Pons (tissue), 1 donor: ENCODE measurements around the gene JMJD4.
A peak's percentile ranks its signal among the peaks of the same experiment; 100 is the strongest.

Source experiments
- DNase-seq: peaks from one replicate; pipeline ENCODE4 v3.0.0-alpha.2; 2016; ENCODE audit warnings: low spot score

Gene JMJD4

GRCh38 chr1:227734856-227735538, at the start of gene JMJD4, which contains the start of gene SNAP47:
TSS of gene JMJD4 (minus strand) at chr1:227735302. CDS start at chr1:227735273, 29 bp downstream.
TSS of gene SNAP47 (plus strand) at chr1:227735435. CDS start at chr1:227747737, 12,302 bp downstream.
- peak; percentile 83 for DNase-seq

- DNase-seq: no peak
Measured at GRCh38 chr1:227782226-227782625, 47.1 kb upstream of the JMJD4 start.

GRCh38 chr1:227781314-227781930, 46.3 kb upstream of the JMJD4 start:
- DNase-seq: no peak

- no peak for DNase-seq
Measured at GRCh38 chr1:227780101-227781044, 45.3 kb upstream of the JMJD4 start.

GRCh38 chr1:227779685-227780084, 44.6 kb upstream of the JMJD4 start:
- DNase-seq: no peak

GRCh38 chr1:227779021-227779441, 43.9 kb upstream of the JMJD4 start:
- no peak for DNase-seq

GRCh38 chr1:227778401-227778947, 43.4 kb upstream of the JMJD4 start:
- no peak for DNase-seq

- no peak for DNase-seq
Measured at GRCh38 chr1:227777646-227778045, 42.5 kb upstream of the JMJD4 start.

- no peak for DNase-seq
Measured at GRCh38 chr1:227777156-227777555, 42.1 kb upstream of the JMJD4 start.

GRCh38 chr1:227776331-227776771, 41.2 kb upstream of the JMJD4 start:
- DNase-seq: no peak

GRCh38 chr1:227775841-227776240, 40.7 kb upstream of the JMJD4 start:
- no peak for DNase-seq

- no peak for DNase-seq
Measured at GRCh38 chr1:227774821-227775661, 39.9 kb upstream of the JMJD4 start.

GRCh38 chr1:227774051-227774731, 39.1 kb upstream of the JMJD4 start:
- no peak for DNase-seq

GRCh38 chr1:227773558-227773957, 38.5 kb upstream of the JMJD4 start:
- no peak for DNase-seq

- DNase-seq: no peak
Measured at GRCh38 chr1:227771771-227772170, 36.7 kb upstream of the JMJD4 start.

- no peak for DNase-seq
Measured at GRCh38 chr1:227771326-227771725, 36.2 kb upstream of the JMJD4 start.

- no peak for DNase-seq
Measured at GRCh38 chr1:227770812-227771211, 35.7 kb upstream of the JMJD4 start.

- no peak for DNase-seq
Measured at GRCh38 chr1:227769936-227770494, 34.9 kb upstream of the JMJD4 start.

GRCh38 chr1:227769047-227769935, 34.2 kb upstream of the JMJD4 start:
- no peak for DNase-seq
